ENCODE results near the gene AIFM2.

GRCh38 chr10:70085975-70086613 lies 46.5 kb downstream of the AIFM2 start:
- TF ChIP-seq POLR2AphosphoS5 (IDR thresholded peaks at IDR 0.05; ENCODE audit: low read depth, low read length) (no peak), CTCF (IDR thresholded peaks at IDR 0.05) (no peak), REST (IDR thresholded peaks at IDR 0.05; ENCODE audit: insufficient read depth in 1 of 2, low read depth in 2 of 2, low read length in 1 of 2) (no peak), SIN3A (IDR thresholded peaks at IDR 0.05; ENCODE audit: borderline replicate concordance, insufficient read depth, low read depth, low read length) (no peak)

All from Panc1 (cell line).